AG04449 (cell line): Measurements from ENCODE around the gene PADI4.

ENCODE experiments used
- CTCF ChIA-PET: fragments of 350-600 bp; formaldehyde crosslinking; extraction: SDS; loops from one replicate; lab custom pipeline; 2021; ENCODE audit warnings: antibody characterized with exemption; lab: Yijun Ruan, JAX
- POLR2A ChIA-PET: fragments of 400-600, 350-600 bp; formaldehyde crosslinking; extraction: SDS; loops from one replicate; lab custom pipeline; 2020; ENCODE audit warnings: antibody characterized with exemption, inconsistent platforms; lab: Yijun Ruan, JAX
- DNase-seq: peaks from one replicate; pipeline ENCODE4 v3.0.0-alpha.2; 2010; ENCODE audit warnings: low read depth, low spot score
- H3K4me3 ChIP-seq: 2 replicates; pipeline ENCODE4 v1.5.1; 2011; ENCODE audit warnings: low read depth, mild to moderate bottlenecking, control low read depth, low read length
- TF ChIP-seq, protein P1 (sequence below): IDR thresholded peaks from one replicate; pipeline ENCODE4 v1.5.1; 2011; ENCODE audit warnings: mild to moderate bottlenecking, moderate library complexity, low read length, control low read depth, inconsistent platforms; ENCODE audit not compliant: insufficient read depth; ENCODE audit errors: missing control alignments

The PADI4 gene

DNA sequence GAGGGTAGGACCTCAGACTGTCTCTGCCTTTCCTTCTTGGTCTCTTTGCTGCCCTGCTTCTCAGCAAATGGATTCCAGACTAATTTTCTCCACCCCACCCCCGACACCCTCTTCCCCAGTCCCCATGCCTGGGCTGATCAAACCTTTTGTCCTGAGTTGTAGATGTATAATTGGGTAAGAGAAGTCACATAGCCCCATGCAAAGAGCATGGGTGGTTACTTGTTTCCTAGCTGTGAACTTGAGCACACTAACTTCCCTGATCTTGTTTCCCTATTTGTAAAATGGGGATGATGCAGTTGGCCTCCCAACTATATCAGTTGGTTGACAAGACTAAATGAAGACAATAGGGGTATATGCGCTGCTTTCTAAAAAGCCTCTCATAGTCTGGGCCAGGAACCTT, 73.2 kb downstream of the PADI4 start:
- DNase-seq, result no peak
- ChIA-PET POLR2A (no interaction called here), CTCF (interaction anchor here (1.1 kb wide), 1 partner anchor 27 kb away, joined by 3 read pairs; no protein-coding TSS in a partner anchor)
- TF ChIP-seq, protein P1, sequence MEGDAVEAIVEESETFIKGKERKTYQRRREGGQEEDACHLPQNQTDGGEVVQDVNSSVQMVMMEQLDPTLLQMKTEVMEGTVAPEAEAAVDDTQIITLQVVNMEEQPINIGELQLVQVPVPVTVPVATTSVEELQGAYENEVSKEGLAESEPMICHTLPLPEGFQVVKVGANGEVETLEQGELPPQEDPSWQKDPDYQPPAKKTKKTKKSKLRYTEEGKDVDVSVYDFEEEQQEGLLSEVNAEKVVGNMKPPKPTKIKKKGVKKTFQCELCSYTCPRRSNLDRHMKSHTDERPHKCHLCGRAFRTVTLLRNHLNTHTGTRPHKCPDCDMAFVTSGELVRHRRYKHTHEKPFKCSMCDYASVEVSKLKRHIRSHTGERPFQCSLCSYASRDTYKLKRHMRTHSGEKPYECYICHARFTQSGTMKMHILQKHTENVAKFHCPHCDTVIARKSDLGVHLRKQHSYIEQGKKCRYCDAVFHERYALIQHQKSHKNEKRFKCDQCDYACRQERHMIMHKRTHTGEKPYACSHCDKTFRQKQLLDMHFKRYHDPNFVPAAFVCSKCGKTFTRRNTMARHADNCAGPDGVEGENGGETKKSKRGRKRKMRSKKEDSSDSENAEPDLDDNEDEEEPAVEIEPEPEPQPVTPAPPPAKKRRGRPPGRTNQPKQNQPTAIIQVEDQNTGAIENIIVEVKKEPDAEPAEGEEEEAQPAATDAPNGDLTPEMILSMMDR, result no peak
- H3K4me3 ChIP-seq, result no peak overlapping the region

GRCh38 chr1:17392199-17392740, 84.3 kb downstream of the PADI4 start:
- H3K4me3 ChIP-seq, result no peak overlapping the region
- TF ChIP-seq, protein P1, result no peak
- CTCF ChIA-PET, result no interaction called here
- POLR2A ChIA-PET, result no interaction called here
- DNase-seq, result no peak

DNA sequence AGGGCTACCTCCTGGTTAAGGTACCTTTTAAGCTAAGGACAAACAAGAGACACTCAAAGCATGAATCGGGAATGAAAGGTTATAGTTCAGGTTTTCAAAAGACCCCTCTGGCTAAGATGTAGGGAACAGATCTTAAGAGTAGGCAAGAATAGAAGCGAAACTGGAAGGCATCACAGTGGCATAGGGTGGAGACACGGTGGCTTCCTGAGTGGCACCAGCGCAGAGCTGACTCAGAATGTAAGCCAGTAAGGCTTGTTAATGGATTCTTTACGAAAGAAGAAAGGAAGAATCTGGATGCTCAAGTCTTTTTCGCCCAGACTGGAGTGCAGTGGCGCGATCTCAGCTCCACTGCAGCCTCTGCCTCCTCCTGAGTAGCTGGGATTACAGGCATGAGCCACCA, 85.2 kb downstream of the PADI4 start:
- H3K4me3 ChIP-seq, result no peak overlapping the region
- TF ChIP-seq, protein P1, result no peak
- POLR2A ChIA-PET, result no interaction called here
- CTCF ChIA-PET, result interaction anchor here (1.2 to 3.9 kb wide), 2 partner anchors 12 to 23 kb away, joined by 3 to 22 read pairs; no protein-coding TSS in a partner anchor
- DNase-seq, result no peak

- ChIA-PET POLR2A (no interaction called here), CTCF (interaction anchor here (1.1 to 1.3 kb wide), 3 partner anchors 8 to 278 kb away, joined by 3 to 7 read pairs (median 3); partner anchors contain the start of gene PADI2)
- no peak for DNase-seq
- TF ChIP-seq, protein P1, result no peak
- no peak overlapping the region for H3K4me3 ChIP-seq
Observed at GRCh38 chr1:17397910-17398695, 90.1 kb downstream of the PADI4 start.

DNA sequence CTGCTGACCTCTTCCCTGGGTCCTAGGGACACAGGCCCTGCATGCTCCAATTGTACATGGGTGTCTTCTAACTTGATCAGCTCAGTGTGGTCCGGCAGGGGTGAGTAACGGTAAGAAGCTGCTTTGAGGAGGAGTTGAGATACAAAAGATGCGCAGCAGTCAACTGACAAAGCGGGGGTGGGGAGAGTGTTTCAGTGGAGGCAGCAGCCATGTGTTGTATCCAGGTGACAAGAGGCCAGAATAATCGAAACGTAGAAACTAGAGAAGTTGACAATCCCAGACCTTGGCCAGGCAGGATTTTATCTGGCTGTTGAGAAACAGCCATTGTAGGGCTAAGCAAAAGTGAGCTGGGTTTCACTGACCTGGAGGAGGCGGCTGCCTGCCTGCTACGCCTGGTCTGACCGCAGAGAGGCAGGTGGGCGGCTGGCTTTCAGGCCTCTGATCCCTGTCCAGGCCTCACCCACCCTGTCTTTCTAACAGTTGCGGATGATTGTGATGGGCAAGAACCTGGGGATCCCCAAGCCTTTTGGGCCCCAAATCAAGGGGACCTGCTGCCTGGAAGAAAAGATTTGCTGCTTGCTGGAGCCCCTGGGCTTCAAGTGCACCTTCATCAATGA, 92.8 kb downstream of the PADI4 start:
- H3K4me3 ChIP-seq, result no peak overlapping the region
- CTCF ChIA-PET, result interaction anchor here (0.8 to 9.1 kb wide), 3 partner anchors 9 to 338 kb away, joined by 3 to 95 read pairs (median 11); no protein-coding TSS in a partner anchor
- POLR2A ChIA-PET, result no interaction called here
- DNase-seq, result no peak
- TF ChIP-seq, protein P1, result no peak

DNA sequence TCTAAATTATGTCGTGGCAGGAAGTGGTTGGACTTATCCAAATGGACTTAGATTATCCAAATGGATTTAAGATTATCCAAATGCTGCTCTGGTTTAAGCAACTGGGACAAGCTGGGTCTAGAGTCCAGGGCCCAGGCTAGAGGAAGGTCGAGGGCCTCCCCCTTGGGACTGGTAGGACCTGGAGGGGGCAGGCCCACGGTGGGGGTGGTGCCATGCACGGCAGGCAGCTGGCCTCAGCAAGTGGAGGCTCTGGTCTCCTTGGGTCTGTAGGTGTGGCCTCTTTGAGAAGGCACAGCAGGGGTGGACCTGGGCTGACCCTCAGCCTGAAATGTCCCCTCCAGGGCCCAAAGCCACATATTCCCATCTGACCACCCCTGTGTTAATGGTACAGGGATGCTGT, 93.8 kb downstream of the PADI4 start:
- POLR2A ChIA-PET, result no interaction called here

More for the DNA sequence above, 93.8 kb downstream of the PADI4 start:
- TF ChIP-seq, protein P1, result no peak
- CTCF ChIA-PET, result interaction anchor here (1.1 to 9.1 kb wide), 5 partner anchors 38 to 342 kb away, joined by 3 to 95 read pairs (median 4); partner anchors contain the start of gene RCC2
- DNase-seq, result no peak
- H3K4me3 ChIP-seq, result no peak overlapping the region
